ENCODE data around the gene FBXO45.
"Not testable (repeated sequence)": the region's sequence is repeated elsewhere in the genome, so short reads cannot be mapped to it uniquely, and the experiment has no call there.

The FBXO45 gene

DNA sequence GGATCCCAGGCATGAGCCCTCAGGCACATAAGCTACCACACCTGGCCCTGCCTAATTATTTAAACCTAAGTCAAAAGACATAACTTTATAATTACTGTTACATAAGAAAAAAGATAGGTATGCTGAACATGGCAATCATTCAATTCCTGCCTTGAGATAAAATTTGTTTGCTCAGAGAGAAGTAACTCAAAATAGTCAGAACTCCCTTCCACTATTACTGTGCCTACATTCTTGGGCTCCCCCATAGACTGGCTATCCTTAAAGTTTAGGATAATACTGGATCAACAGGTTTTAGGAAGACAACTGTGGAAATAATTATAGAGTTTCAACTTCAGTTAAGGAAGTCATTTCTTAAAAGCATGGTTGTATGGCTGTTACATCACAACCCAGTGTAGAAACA is 10.0 kb upstream of the FBXO45 start:
- DNase-seq, result no peak

DNA sequence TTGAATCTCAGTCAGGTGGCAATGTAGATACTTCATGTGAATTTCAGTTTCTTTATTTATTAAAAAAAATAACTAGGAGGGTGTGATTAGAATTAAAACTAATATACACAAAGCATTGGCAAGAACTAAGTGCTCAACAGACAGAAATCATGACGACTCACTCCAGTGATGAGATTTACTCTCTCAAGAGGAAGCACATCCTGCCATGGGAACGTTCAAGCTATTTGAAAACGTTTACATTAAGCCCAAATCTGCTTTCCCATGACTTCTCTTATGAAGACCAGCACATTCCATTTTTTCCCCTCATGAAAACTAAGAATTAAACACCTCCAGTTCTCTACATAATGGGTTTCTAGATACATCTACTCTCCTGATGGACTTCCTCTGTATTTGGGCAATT is 8.6 kb upstream of the FBXO45 start:
- DNase-seq, result no peak

DNA sequence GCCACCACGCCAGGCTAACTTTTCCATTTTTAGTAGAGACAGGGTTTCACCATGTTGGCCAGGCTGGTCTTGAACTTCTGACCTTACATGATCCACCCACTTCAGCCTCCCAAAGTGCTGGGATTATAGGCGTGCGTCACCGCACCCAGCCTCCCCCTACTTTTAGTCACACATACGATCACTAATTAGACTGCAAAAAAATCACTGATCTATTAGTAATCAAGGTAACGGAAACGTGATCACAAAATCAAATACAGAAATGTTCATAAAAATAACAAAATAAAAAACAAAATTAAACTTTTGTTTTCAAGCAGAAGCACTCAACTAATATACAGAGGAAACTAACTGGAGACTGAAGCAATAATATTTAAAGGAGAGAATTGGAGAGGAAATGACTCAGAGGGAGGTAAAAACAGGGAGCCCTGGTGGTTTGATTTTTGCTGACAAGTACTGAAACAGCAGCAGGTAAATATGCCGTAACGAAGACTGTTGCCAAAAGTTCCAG is 4.7 kb upstream of the FBXO45 start:
- no peak for DNase-seq

DNA sequence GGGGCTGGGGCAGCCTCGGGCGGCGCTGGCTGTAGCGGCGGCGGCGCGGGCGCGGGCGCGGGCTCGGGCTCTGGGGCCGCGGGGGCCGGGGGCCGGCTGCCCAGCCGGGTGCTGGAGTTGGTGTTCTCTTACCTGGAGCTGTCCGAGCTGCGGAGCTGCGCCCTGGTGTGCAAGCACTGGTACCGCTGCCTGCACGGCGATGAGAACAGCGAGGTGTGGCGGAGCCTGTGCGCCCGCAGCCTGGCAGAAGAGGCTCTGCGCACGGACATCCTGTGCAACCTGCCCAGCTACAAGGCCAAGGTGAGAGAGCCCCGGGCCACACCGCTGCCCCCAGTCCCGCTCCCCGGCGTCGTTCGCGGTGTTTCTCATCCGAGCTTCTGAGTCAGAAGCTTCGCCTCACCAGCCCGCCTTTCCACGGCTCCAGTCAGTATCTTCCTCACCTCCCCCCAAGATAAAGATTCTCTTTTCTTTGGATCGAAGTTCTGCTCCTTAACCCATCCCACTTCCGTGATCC is 600 bp downstream of the FBXO45 start:
- no peak for DNase-seq

DNA sequence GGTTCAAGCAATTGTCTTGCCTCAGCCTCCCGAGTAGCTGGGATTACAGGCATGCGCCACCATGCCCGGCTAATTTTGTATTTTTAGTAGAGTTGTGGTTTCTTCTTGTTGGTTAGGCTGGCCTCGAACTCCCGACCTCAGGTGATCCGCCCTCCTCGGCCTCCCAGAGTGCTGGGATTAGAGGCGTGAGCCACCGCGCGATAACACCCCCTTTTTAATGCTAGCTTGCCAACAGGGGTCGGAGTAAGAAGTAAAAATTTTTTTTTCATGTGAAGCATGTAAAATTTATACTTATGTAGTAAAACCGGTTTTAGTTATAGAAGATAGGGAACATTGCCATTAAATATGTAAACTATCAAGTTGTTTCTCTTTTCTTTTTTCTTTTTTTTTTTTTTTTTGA is 1.9 kb downstream of the FBXO45 start:
- DNase-seq, result not testable (repeated sequence)

DNA sequence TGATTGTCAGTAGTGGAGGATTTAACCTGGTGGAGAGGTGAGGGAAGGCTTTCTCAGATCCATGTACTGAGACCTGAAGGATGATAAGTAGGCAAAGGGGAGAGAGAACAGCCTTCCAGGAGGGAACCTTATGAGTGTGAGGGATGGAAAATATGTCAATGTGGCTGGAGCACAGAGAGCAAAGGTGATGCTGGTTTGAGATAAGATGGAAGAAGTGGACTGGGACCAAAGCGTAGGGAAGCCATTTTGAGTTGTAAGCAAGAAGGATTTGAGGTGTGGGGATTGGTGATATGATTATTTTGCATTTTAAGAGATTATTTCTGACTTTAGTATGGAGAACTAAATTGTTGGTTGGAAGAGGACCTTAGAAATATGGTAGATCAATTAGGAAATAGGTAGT is 3.9 kb downstream of the FBXO45 start:
- no peak for DNase-seq

DNA sequence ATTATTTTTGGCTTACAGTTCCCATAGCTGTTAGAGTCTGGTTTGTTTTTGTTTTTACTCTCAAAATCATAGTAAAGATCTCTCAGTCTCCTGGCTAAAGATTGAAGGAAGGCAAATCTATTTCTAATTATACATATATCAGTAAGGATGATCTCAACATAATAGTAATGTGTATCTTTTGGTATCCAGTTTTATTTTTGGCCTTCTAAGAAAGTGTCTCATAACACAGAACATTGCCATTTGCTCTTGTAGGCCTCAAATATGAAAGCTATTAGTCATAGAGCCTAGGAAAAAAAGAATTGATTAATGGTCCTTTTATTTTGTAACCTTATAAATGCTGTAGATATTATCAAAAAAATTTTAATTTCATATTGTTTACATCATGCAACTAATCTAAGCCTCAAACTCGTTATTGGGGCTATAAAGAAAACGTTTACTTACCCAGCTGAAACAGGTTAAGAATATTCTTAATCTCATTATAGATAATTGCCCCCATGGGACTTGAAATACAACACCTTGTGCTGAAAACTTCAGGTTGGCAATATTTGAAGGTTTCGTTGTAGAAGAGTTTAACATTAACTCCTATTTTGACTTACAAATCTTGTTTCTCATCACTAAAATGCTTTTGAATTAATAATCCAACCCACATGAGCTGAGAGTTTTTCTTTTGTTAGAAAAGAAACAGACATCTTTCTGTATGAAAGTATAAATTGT is 16.7 kb downstream of the FBXO45 start:
- DNase-seq, result no peak

DNA sequence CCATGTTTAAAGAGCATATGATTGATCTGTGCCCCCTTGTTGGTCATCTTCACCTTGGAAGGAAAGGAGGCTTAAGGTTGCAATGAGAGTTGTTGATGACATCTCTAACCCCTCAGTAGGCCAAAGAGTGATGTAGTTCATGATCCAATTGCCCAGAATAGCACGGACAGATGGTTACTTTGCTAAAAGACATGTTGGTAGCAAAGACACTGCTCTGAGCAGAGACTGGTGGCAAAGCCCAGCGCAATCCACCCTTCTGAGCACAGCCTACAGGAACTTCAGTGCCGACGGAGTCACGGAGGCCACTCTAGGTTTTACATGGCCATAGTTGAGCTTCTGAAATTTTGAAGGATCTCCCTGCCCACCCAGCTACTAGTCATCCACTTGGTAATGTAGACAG is 21.8 kb downstream of the FBXO45 start:
- DNase-seq, result no peak

DNA sequence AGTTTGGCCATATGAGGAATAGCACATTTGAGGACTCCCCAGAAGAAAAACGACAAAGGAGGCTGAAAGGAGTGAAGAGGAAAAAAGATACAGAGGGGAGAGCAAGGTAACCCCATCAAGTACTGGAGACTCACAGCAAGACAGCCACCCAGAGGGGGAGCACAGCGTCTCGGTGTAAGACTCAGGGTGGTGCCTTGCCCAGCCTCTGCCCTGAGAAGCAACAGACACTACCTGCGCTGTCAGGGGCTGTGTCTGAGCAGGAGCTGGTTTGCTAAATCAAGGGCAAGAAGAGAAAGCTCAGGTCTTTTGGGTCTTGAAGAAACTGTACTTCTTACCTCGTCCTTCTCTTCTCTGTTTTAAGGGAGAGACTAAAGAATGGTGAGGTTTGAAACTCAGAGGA is 27.9 kb downstream of the FBXO45 start:
- DNase-seq, result no peak

DNA sequence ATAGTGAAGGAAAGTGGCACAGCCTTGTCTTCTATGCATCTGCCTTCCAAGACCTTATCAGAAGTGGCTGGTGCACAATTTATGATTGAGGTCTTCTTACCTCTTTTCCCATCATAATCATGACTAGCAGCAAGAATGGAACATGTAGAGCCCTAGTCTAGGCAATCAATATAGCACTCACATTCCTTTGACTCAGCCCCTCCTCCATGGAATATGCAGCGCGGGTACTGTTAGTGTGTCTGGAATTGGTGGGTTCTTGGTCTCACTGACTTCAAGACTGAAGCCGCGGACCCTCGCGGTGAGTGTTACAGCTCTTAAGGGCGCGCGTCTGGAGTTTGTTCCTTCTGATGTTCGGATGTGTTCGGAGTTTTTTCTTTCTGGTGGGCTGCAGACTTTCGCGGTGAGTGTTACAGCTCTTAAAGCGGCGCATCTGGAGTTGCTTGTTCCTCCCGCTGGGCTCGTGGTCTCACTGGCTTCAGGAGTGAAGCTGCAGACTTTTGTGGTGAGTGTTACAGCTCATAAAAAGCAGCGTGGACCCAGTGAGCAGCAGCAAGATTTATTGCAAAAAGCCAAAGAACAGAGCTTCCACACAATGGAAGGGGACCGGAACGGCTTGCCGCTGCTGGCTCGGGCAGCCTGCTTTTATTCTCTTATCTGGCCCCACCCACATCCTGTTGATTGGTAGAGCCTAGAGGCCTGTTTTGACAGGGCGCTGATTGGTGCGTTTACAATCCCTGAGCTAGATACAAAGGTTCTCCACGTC is 29.7 kb downstream of the FBXO45 start:
- DNase-seq, result not testable (repeated sequence)

DNA sequence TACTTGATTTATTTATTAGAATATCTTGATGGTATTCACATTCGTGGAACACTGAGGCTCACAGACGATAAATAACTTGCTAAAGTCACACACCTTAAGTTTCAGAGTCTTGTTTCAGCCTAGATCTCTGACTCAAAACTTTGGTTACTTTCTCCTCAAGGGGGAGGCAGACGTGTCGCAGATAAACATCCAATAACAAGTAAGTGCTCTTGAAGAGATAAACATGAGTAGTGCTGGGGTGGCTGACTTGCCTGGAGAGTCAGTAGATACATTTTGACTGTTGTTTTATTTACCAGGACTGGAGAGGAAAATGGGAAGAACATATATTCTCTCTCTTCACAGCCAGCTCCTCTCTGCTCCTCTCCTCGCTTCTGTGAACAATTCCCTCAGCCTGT is 31.3 kb downstream of the FBXO45 start:
- no peak for DNase-seq

DNA sequence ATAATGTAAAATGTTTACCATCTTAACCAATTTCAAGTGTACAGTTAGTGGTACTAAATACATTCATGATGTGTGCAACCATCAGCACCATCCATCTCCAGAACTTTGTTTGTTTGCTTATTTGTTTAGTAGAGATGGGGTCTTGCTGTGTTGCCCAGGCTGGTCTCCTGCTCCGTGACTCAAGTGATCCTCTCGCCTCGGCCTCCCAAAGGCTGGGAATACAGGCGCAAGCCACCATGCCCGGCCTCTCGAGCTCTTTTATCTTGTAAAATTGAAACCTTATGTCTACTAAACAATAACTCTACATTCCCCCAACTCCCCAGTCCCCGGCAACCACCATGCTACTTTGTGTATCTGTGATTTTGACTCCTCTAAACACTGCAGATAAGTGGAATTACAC is 31.9 kb downstream of the FBXO45 start:
- DNase-seq, result no peak

DNA sequence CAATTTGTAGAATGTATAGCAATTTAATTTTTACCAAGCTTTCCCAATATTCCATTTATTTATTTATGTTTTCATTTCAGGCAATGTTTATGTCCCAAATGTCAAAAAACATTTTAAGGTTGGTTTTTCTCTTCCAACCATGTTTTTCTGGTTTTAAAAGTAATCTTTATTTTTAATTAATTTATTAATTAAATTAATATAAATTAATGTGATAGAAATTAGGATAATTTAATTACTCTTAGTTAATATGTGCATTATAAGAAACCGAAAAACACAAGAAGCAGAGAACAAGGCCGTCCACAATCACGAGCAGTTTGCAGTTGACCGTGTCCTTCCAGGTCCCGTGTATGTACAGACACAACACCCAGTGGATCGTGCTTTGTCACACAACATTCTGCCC is 34.2 kb downstream of the FBXO45 start:
- DNase-seq, result no peak

DNA sequence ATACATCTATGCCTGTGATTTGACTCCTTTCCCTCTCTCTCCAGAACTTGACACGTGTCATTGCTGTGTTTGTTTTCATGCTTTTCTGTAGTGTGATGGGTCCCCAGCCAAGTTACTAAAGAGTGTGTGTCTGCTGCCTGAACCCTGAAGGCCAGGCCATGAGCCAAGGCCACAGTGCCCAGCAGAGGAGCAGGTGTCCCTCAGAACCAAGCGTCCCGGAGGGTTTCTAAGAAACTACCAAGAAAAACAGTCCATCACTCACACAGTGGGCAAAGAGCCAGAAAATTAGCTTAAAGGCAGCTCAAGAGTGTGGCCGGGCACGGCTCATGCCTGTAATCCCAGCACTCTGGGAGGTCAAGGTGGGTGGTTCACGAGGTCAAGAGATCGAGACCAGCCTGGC is 35.2 kb downstream of the FBXO45 start:
- DNase-seq, result no peak

DNA sequence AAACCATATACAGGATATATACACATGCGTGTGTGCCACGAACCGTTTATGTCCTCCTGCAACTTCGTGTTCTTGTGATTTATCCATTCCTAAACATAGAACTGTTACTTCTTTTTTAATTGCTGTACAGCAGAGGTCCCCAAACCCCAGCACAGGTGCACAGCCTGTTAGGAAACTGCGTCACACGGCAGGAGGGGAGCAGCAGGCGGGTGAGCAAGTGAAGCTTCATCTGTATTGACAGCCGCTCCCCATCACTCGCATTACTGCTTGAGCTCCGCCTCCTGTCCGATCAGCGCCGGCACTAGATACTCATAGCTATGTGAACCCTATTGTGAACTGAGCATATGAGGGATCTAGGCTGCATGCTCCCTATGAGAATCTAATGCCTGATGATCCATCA is 36.1 kb downstream of the FBXO45 start:
- no peak for DNase-seq

DNA sequence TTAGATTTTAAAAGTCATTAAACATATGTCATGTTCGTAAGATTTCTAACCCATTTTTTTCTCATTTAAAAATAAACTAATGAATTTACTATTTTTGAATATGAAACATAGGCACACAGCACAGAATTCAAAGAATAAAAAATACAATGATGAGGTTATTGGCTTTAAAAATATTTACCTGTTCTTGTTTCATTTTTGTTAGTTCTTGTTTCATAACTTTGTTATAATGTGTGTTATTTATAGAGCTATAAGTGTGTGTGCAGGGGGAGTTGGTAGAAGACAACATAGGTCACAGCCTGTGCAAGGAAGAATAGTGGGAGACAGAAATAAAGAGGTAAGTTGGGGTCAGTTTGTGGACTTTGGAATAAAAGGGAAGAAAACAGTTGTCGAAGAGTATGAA is 40.2 kb downstream of the FBXO45 start:
- DNase-seq, result no peak

DNA sequence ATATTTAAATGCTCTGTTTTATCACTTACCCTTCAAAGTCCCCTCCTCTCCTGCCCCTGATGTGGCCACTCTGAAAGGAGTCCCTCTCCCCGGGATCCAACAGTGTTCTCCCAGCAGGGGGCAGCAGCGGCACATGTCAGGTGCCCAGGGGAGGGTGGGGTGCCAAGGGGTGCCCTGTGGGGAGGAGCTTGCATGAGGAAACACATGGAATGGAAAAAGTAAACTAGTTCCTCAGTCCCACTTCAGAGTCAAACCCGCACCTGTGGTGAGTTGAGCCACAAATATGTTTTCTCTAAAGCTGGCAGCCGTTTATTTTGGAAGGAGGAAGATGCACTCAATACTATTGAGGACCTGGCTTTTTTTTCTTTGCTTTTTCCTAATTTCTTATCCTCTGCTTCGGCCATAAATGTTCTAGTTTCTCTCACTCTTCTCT is 40.9 kb downstream of the FBXO45 start:
- peak; percentile 55 for DNase-seq

DNA sequence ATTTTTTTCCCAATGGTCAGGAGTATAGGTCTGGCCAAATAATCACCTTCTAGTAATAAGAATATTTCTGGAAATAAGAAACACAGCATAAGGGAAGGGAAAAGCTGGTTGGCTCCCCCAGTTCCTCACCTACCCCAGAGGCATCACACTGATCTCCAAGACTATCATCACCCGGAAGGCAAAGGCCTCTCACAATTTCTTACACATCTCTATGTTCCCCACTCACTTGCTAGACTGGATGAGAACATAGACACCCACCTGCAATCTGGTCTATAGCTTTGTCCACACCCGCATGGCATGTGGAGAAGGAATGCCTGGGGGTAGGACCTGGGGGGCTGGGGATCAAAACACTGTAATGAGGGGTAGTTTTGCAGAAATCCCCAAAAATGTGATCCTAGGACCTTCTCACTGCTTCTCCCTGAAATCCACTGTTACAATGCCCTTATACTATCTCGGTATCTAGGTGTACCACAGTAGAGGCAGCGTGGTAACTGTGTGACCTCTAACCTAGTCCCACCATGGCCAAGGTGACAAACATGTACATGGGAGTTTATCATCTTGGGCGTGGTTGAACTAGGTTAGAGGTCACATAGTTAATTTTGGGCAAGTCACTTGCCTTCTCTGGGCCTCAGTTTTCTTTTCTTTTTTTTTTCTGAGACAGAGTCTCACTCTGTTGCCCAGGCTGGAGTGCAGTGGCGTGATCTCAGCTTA is 41.5 kb downstream of the FBXO45 start:
- no peak for DNase-seq

DNA sequence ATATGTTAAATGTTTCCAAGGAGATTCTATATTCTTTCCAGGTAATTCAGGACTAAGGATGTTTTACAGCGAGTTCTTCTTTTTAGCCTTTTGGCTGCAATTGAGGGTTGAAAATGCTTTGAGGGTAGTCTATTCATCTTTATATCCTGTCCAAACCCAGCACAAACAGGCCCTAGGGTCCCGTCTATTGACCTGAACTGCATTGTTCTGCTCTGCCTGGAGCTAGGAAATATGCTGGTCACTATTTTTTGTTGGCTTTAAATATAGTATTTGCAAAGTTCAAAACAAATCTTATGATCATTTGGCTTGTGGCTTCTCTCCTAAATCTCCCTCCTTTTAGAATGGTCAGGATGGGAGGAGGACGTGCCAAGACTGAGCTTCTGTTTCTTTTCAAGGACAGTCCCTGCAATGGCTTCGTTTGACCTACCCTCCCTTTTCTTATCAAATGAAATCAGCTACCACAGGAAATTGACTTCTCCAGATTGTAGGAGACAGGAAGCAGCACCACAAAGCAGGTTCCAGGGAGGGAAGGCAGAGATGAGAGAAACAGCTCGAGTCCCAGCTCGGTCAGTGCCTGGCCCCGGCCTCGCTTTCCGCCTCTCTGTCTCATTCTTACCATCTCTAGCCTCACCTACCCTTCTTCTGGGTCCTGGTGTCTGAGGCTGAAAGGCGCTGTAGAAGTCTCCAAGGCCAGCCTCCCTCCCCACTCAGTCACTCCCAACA is 43.5 kb downstream of the FBXO45 start:
- DNase-seq, result no peak

DNA sequence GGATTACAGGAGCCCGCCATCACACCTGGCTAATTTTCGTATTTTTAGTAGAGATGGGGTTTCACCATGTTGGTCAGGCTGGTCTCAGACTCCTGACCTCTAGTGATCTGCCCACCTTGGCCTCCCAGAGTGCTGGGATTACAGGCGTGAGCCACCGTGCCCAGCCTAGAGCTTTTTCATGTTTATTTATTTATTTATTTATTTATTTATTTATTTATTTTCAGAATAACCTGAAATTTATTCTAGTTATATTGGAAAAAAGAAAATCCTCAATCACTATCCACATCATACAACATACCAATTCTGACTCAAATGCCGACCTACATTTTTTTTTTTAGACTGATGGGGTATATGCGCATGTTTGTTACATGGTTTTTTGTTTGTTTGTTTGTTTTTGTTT is 46.8 kb downstream of the FBXO45 start:
- DNase-seq, result not testable (repeated sequence)

DNA sequence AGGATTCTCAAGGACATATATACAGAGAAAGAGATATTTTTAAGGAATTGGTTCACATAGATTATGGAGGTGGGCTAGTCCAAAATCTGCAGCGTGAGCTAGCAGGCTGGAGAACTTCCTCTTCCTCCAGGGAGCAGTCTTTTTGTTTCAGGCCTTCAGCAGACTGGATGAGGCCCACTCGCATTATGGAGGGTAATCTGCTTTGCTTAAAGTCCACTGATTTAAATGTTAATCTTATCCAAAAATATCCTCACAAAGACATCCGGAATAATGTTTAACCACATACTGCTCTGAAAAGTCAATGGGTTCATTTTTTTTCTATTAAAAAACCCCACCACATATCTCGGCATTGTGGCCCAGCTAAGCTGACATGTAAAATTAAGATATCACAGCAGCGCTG is 48.8 kb downstream of the FBXO45 start:
- DNase-seq, result no peak

DNA sequence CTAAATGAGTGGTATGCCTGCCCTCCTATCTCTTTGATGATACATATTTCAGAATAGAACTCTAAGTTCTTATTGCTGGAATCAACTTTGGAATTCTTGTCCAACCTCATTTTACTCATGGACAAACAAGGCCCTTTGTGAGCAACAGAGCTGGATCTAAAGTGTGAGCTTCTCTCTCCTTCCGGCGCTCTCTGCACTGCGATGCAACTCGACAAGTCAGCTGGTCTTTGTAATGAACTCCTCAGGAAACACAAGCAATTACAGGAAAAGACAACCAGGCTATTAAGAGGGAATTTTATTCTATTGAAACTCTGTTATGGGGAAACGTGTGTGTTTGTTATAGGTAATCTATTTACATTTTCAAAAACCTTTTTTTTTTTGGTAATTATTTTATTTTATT is 50.8 kb downstream of the FBXO45 start:
- DNase-seq, result no peak

DNA sequence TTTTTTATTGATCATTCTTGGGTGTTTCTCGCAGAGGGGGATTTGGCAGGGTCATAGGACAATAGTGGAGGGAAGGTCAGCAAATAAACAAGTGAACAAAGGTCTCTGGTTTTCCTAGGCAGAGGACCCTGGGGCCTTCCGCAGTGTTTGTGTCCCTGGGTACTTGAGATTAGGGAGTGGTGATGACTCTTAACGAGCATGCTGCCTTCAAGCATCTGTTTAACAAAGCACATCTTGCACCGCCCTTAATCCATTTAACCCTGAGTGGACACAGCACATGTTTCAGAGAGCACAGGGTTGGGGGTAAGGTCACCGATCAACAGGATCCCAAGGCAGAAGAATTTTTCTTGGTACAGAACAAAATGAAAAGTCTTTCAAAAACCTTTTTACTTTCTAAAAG is 51.2 kb downstream of the FBXO45 start:
- not testable (repeated sequence) for DNase-seq

Data from DMS 273 treated with DMSO at 0.1 percent for 48 hours (cell line).